Muscle of leg (tissue), 11 donors: ENCODE measurements around the gene TKTL1. TPM values are rescaled to one million over a fixed set of nuclear protein-coding genes. Genes with fewer than 3 reads are reported as not detected.
"Not testable (repeated sequence)": the region's sequence is repeated elsewhere in the genome, so short reads cannot be mapped to it uniquely, and the experiment has no call there.

Source experiments
- DNase-seq: peaks from one replicate; pipeline ENCODE4 v3.0.0; 2013
- H3K27ac ChIP-seq: one replicate; pipeline ENCODE4 v1.5.1; 2013; ENCODE audit warnings: mild to moderate bottlenecking, low read length, control low read depth
- H3K27me3 ChIP-seq: one replicate; pipeline ENCODE4 v1.6.1; 2013; ENCODE audit warnings: low read length; ENCODE audit not compliant: control insufficient read depth, insufficient read depth
- H3K36me3 ChIP-seq: one replicate; pipeline ENCODE4 v1.6.1; 2013; ENCODE audit warnings: low read length; ENCODE audit not compliant: control insufficient read depth, insufficient read depth
- H3K4me1 ChIP-seq: one replicate; pipeline ENCODE4 v1.6.1; 2013; ENCODE audit warnings: low read length; ENCODE audit not compliant: control insufficient read depth, insufficient read depth
- H3K4me3 ChIP-seq: one replicate; pipeline ENCODE4 v1.5.1; 2013; ENCODE audit warnings: low read length, control low read depth
- H3K9me3 ChIP-seq: replicated peaks from 2 replicates; pipeline ENCODE4 v1.6.1; 2013; ENCODE audit warnings: low read depth, low read length; ENCODE audit not compliant: control insufficient read depth
- WGBS: methylation state at CpG from one replicate; pipeline ENCODE4 v1.1.5; 2013; ENCODE audit warnings: missing lambda C conversion rate; ENCODE audit not compliant: insufficient coverage; 5-methylcytosine and 5-hydroxymethylcytosine counted together
- polyA plus RNA-seq, 8 donors: library from polyadenylated mRNA; unstranded; fragments of 120-200 nt; gene quantifications; one replicate each; pipeline versions ENCODE4 v1.2.1 to v1.2.3, GENCODE V29; 2013; ENCODE audit warnings: inconsistent platforms in 1 of 8, low replicate concordance in 1 of 8; ENCODE audit not compliant: insufficient read length in 8 of 8, insufficient read depth in 1 of 8
- total RNA-seq: library from RNA; stranded (reverse); fragments of 120-200 nt; gene quantifications from one replicate; pipeline ENCODE4 v1.2.4, GENCODE V29; 2013

TKTL1 gene
- total and polyA plus RNA-seq, 9 donors: 0.15 to 0.73 (median 0.27) TPM

DNA sequence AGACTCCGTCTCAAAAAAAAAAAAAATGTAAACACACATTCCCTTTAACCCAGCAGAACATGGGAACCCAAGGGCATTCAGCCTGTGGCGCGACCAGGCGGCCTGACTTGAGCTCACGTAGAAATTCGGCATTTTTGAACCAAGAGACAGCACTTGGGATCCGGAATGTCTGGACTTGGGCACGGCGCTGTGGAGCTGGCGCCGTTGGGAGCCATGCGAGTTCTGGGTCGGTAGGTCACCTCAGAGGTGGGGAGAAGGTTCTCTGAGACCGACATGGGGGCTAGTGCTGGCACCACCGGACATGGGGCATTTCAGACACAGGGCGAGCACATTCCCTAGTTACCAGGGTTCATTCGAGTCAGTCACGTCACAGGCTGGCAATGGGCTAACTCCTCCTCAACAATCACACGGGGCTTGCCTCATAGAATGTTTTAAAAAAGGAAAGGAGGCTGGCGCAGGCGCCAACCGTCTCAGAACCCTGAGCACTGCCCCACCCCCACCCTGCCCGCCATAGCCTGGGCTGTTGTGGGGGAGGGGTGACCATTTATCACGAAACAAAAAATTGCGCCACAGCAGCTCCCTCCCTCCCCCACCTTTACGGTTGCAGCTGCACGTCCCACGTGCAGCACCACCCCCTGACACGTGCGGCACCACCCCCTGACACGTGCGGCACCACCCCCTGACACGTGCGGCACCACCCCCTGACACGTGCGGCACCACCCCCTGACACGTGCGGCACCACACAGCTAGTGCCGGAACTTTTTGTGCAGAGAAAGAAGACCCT is 612 bp upstream of the TKTL1 start, which contains the start of gene TEX28:
TSS of gene TEX28 (minus strand) at position 334 of the 784 bp plus-strand sequence. CDS start 3,007 bp downstream, outside the sequence.
- Histone ChIP-seq H3K4me3 (no peak within 1 kb of the TSS), H3K27me3 (no peaks in the 10 kb centered on the region), H3K9me3 (no peaks in the 10 kb centered on the region), H3K27ac (no peak within 1 kb of the TSS), H3K4me1 (no peaks in the 10 kb centered on the region), H3K36me3 (no peaks in the 10 kb centered on the region)
- no peak for DNase-seq
- 91% methylated on average over 23 of the region's 39 CpGs for WGBS

DNA sequence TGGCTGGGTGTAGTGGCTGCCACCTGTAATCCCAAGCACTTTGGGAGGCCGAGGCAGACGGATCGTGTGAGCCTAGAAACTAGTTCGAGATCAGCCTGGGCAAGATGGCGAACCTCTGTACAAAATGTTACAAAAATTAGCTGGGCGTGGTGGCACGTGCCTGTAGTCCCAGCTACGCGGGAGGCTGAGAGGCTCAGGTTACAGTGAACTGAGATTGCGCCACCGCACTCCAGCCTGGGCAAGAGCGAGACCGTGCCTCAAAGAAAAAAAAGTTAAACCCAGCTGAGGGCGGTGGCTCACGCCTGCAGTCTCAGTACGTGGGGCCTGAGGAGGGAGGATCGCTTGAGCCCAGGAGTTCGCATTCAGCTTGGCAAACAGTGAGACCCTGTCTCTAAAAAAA is 1.1 kb downstream of the TKTL1 start:
- no peaks in the 10 kb centered on the region for H3K27me3 ChIP-seq
- no peaks in the 10 kb centered on the region for H3K36me3 ChIP-seq
- DNase-seq: no peak
- no peak overlapping the region for H3K4me3 ChIP-seq
- H3K9me3 ChIP-seq: no peaks in the 10 kb centered on the region
- H3K4me1 ChIP-seq: no peaks in the 10 kb centered on the region
- WGBS: 83% methylated on average over 18 of the region's 18 CpGs
- no peak overlapping the region for H3K27ac ChIP-seq

DNA sequence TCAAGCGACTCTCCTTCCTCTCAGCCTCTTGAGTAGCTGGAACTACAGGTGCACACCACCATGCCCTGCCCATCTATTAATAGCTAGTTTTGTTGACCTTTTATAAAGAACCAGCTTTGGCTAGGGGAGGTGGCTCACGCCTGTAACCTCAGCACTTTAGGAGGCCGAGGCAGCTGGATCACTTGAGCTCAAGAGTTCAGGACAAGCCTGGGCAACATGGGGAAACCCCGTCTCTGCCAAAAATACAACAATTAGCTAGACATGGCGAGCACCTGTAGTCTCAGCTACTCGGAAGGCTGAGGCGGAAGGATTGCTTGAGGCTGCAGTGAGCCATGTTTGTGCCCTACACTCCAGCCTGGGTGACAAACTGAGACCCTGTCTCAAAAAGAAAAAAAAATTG is 2.7 kb downstream of the TKTL1 start:
- Histone ChIP-seq H3K27ac (no peak overlapping the region), H3K27me3 (no peaks in the 10 kb centered on the region), H3K36me3 (no peaks in the 10 kb centered on the region), H3K9me3 (no peaks in the 10 kb centered on the region), H3K4me3 (no peak overlapping the region), H3K4me1 (no peaks in the 10 kb centered on the region)
- 74% methylated on average over 3 of the region's 7 CpGs for WGBS
- DNase-seq: no peak

DNA sequence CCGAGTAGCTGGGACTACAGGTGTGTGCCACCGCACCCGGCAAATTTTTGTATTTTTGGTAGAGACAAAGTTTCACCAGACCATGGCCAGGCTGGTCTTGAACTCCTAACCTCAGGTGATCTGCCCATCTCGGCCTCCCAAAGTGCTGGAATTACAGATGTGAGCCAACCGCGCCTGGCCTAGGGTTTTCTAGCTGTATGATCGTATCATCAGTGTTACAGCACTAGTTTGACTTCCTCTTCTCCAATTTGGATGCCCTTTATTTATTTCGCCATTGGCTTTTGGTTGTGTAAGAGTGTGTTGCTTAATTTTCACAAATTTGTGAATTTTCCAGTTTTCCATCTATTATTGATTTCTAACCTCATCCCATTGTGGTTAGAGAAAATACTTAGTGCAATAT is 5.2 kb downstream of the TKTL1 start:
- no peak for DNase-seq
- 98% methylated on average over 4 of the region's 8 CpGs for WGBS
- H3K4me3 ChIP-seq: no peak overlapping the region
- no peaks in the 10 kb centered on the region for H3K9me3 ChIP-seq
- no peaks in the 10 kb centered on the region for H3K36me3 ChIP-seq
- no peaks in the 10 kb centered on the region for H3K27me3 ChIP-seq
- no peak overlapping the region for H3K27ac ChIP-seq
- no peaks in the 10 kb centered on the region for H3K4me1 ChIP-seq

DNA sequence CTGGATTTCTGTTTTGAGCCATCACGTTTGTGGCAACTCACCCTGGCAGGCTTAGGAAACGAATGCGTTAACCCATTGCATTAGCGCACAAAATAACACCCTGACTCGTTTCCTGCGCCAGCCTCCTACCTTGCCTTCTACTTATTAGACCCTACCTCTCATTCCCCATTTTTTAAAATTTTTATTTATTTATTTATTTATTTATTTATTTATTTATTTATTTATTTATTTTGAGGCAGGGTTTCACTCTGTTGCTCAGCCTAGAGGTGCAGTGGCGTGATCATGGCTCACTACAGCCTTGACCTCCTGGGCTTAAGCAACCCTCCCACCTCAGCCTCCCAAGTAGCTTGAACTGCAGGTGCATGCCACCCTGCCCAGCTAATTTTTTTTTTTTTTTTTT is 7.4 kb downstream of the TKTL1 start:
- not testable (repeated sequence) for H3K27ac ChIP-seq, H3K4me3 ChIP-seq, H3K36me3 ChIP-seq, H3K9me3 ChIP-seq, DNase-seq, H3K27me3 ChIP-seq, H3K4me1 ChIP-seq
- WGBS: 78% methylated on average over 3 of the region's 7 CpGs

DNA sequence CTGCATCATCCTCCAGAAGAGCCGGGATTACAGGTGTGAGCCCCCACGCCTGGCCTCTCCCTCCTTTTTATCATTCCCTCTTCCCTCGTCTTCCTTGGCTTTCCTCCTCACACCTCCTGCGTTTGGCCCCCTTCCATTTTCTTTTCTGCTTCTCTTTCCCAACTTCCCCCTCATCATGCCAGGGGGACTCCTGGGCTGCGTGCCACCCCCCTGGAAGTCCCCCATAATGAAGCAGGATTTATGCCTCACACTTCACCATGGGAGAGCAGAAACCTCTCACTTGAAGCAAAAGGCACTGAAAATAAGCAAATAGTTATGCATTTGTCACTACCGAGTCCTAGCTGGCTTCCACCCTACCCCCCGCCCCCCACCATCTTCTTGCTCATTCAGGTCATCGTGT is 7.9 kb downstream of the TKTL1 start:
- Histone ChIP-seq H3K36me3 (no peaks in the 10 kb centered on the region), H3K9me3 (no peaks in the 10 kb centered on the region), H3K27ac (no peak overlapping the region), H3K4me3 (no peak overlapping the region), H3K4me1 (no peaks in the 10 kb centered on the region), H3K27me3 (no peaks in the 10 kb centered on the region)
- no peak for DNase-seq
- WGBS: 67% methylated on average over 8 of the region's 8 CpGs

DNA sequence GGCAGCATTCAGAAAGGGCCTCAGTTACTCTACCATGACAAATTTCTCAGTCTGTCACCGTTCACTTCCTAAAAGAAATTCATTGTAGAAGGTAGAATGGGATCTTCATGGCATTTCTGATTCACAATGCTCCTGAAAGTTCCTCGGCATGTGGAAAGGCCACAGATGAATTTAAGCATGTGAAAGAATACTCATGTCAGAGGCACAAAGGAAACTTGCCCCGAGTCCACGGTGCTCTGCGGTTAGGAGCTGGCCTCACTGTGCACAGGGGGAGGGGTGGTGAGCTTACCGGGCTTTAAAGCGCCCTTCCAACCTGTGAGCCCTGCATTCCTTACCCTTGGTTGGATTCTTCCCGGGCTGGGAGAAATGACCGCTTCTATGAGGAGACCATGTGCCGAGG is 9.3 kb downstream of the TKTL1 start:
- no peak for DNase-seq
- H3K27ac ChIP-seq: no peak overlapping the region
- no peak overlapping the region for H3K4me3 ChIP-seq
- no peaks in the 10 kb centered on the region for H3K36me3 ChIP-seq
- no peaks in the 10 kb centered on the region for H3K4me1 ChIP-seq
- 88% methylated on average over 7 of the region's 10 CpGs for WGBS
- no peaks in the 10 kb centered on the region for H3K27me3 ChIP-seq
- H3K9me3 ChIP-seq: no peaks in the 10 kb centered on the region

DNA sequence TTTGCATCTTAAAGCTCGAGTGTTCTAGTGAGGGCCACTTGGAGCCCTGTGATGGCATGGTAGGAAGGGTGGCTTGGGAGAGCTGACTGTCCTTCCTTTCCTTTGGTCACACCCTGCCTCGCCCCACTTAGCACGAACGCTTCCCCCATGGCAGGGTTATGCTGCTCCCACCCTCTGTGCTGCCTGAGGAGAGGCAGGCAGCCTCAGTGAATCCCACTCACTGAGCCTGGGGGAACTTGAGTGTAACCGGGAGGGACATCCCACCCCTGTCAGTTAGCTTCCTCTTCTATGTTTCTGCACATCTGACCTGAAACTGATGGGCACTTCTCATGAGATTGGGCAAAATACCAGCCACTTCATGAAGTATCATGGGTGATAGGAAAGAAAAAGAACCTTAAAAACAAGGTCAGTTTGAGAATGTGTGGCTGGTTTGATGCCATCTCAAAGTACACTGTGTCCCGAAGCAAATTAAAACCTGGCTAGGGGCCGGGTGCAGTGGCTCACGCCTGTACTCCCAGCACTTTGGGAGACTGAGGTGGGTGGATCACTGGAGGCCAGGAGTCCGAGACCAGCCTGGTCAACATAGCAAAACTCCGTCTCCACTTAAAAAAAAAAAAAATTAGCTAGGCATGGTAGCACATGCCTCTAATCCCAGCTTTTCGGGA is 10.1 kb downstream of the TKTL1 start:
- H3K36me3 ChIP-seq: no peaks in the 10 kb centered on the region
- H3K4me3 ChIP-seq: no peak overlapping the region
- WGBS: 95% methylated on average over 5 of the region's 11 CpGs
- H3K27me3 ChIP-seq: no peaks in the 10 kb centered on the region
- H3K9me3 ChIP-seq: no peaks in the 10 kb centered on the region
- no peak overlapping the region for H3K27ac ChIP-seq
- no peaks in the 10 kb centered on the region for H3K4me1 ChIP-seq
- no peak for DNase-seq

DNA sequence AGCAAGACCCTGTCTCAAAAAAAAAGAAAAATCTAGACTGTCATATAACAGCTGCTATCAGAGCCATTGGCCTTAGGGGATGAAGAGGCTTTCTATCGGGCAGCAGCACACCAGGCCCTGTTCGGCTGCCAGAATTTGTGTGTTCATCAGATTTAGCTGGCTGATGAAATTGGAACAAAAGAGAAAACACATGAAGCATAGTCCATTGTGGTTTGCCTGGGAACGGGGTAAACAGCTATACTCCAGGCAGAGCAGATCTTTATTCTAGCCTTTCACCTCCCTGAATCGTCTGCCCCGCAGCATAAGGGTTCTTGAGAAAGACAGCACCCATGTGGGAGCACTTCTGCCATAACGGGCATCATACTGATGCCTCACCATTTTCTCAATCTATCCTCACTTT is 11.6 kb downstream of the TKTL1 start:
- DNase-seq: peak; percentile 55
- H3K9me3 ChIP-seq: no peaks in the 10 kb centered on the region
- H3K27me3 ChIP-seq: no peaks in the 10 kb centered on the region
- no peaks in the 10 kb centered on the region for H3K4me1 ChIP-seq
- H3K27ac ChIP-seq: no peak overlapping the region
- 65% methylated on average over 4 of the region's 6 CpGs for WGBS
- H3K4me3 ChIP-seq: no peak overlapping the region
- no peaks in the 10 kb centered on the region for H3K36me3 ChIP-seq

DNA sequence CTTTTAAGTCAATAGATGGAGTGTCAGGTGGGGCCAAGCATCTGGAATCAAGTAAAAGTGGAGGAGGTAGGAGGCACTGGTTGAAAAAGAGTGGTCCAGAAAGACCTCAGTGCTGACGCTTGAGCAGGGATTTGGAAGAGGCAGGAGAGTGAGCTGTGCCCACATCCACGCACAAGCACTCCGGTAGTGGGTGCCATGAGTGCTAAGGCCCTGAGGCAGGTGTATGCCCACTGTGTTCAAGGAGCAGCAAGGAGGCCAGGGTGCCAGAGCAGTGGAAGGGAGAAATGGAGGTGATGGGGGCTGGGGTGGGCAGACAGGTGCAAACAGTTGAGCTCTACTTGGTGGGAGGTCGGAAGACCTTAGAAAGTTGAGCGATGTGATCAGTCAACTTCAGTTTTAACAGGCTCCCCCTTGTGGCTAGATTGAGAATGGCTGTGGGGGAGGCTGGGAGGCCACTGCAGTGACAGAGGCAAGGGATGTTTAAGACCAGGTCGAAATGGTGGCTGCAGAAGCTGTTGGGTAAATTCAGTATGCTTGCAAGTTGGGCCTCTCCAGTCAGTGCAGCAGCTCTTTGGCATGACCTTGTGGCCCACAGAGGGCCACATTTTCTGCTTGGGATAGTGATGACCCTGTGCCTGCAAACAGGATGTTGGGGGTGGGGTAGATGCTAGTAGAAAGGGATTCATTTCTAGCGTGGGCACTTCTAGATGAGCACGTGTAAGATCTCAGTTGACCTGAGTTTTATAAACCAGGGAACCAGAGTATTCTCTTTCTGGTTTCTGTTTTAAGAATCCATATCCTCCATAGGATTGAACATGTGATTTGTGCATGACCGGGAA is 12.7 kb downstream of the TKTL1 start:
- Histone ChIP-seq H3K4me1 (no peaks in the 10 kb centered on the region), H3K27ac (no peak overlapping the region), H3K4me3 (no peak overlapping the region), H3K9me3 (no peaks in the 10 kb centered on the region), H3K27me3 (no peaks in the 10 kb centered on the region), H3K36me3 (no peaks in the 10 kb centered on the region)
- 62% methylated on average over 7 of the region's 9 CpGs for WGBS
- DNase-seq: peak; percentile 54
